Fibroblast of lung (primary cell): ENCODE data around the gene SEC14L1. TPM values are rescaled to one million over a fixed set of nuclear protein-coding genes. Genes with fewer than 3 reads are reported as not detected.
"Not testable (repeated sequence)": the region's sequence is repeated elsewhere in the genome, so short reads cannot be mapped to it uniquely, and the experiment has no call there.

ENCODE experiments used
- DNase-seq, 2 donors: peaks; one replicate each; pipeline versions ENCODE4 v3.0.0 to v3.0.0-alpha.2; 2010; ENCODE audit warnings: low read depth in 2 of 2
- H2AFZ ChIP-seq: 2 replicates; pipeline ENCODE4 v1.5.1; 2012; ENCODE audit warnings: low read length, control low read depth, inconsistent platforms
- H3K27ac ChIP-seq: 2 replicates; pipeline ENCODE4 v1.5.1; 2011; ENCODE audit warnings: low read length, control low read depth; ENCODE audit not compliant: insufficient read depth
- H3K27me3 ChIP-seq: 2 replicates; pipeline ENCODE4 v1.5.1; 2011; ENCODE audit warnings: mild to moderate bottlenecking, low read length; ENCODE audit not compliant: control insufficient read depth, insufficient read depth
- H3K36me3 ChIP-seq: 2 replicates; pipeline ENCODE4 v1.5.1; 2011; ENCODE audit warnings: low read length; ENCODE audit not compliant: control insufficient read depth, insufficient read depth
- H3K4me1 ChIP-seq: 2 replicates; pipeline ENCODE4 v1.5.1; 2011; ENCODE audit warnings: low read length; ENCODE audit not compliant: control insufficient read depth, insufficient read depth; ENCODE audit errors: extremely low read depth
- H3K4me2 ChIP-seq: 2 replicates; pipeline ENCODE4 v1.5.1; 2011; ENCODE audit warnings: low read length, control low read depth; ENCODE audit not compliant: insufficient read depth; ENCODE audit errors: extremely low read depth
- H3K4me3 ChIP-seq, 4 experiments: fragments of 200-600 bp in 1 of 4; sonication (generic) in 1 of 4; replicated peaks in 1 of 4; 2 replicates each; pipeline ENCODE4 v1.5.1; 2011 to 2016; ENCODE audit warnings: low read length in 4 of 4, low read depth in 3 of 4, mild to moderate bottlenecking in 3 of 4, control low read depth in 2 of 4, inconsistent platforms in 1 of 4, mixed read lengths in 1 of 4; ENCODE audit not compliant: insufficient read depth in 1 of 4; ENCODE audit errors: control extremely low read depth in 1 of 4
- H3K79me2 ChIP-seq: 2 replicates; pipeline ENCODE4 v1.5.1; 2012; ENCODE audit warnings: mild to moderate bottlenecking, low read length, inconsistent platforms; ENCODE audit not compliant: control insufficient read depth, insufficient read depth
- H3K9ac ChIP-seq: 2 replicates; pipeline ENCODE4 v1.5.1; 2011; ENCODE audit warnings: mild to moderate bottlenecking, low read length, control low read depth; ENCODE audit not compliant: insufficient read depth
- H3K9me3 ChIP-seq: 2 replicates; pipeline ENCODE4 v1.5.1; 2012; ENCODE audit warnings: low read depth, low read length; ENCODE audit not compliant: control insufficient read depth, insufficient read depth
- H4K20me1 ChIP-seq: 2 replicates; pipeline ENCODE4 v1.5.1; 2011; ENCODE audit warnings: low read length; ENCODE audit not compliant: control insufficient read depth, insufficient read depth; ENCODE audit errors: extremely low read depth
- EZH2 ChIP-seq: IDR thresholded peaks from 2 replicates; pipeline ENCODE4 v1.5.1; 2012; ENCODE audit warnings: low read length, control low read depth, mild to moderate bottlenecking; ENCODE audit errors: missing control alignments
- polyA plus RNA-seq, 2 donors: library from polyadenylated mRNA; depleted of rRNA in 1 of 2; stranded (reverse) in 1 of 2; unstranded in 1 of 2; fragments of >200 nt; gene quantifications; 2 replicates each; pipeline ENCODE4 v1.2.1, GENCODE V29; 2011 to 2012; ENCODE audit warnings: missing spikeins in 1 of 2
- total RNA-seq: library from RNA; depleted of rRNA; stranded (reverse); fragments of >200 nt; gene quantifications from 2 replicates; pipeline ENCODE4 v1.2.1, GENCODE V29; 2014
- TF ChIP-seq, protein P1 (sequence below), 2 donors: IDR thresholded peaks in 1 of 2; conservative IDR thresholded peaks in 1 of 2; 1 replicate in 1 of 2; 2 replicates in 1 of 2; pipeline ENCODE4 v1.5.1; 2011 to 2012; ENCODE audit warnings: low read length in 2 of 2, control low read depth in 1 of 2, inconsistent platforms in 1 of 2, low read depth in 1 of 2, mild to moderate bottlenecking in 1 of 2

Gene SEC14L1
- total and polyA plus RNA-seq, 2 donors (not counting 1 experiment from before 2014, with no cell fraction given), result 21.1 to 32.9 TPM

DNA sequence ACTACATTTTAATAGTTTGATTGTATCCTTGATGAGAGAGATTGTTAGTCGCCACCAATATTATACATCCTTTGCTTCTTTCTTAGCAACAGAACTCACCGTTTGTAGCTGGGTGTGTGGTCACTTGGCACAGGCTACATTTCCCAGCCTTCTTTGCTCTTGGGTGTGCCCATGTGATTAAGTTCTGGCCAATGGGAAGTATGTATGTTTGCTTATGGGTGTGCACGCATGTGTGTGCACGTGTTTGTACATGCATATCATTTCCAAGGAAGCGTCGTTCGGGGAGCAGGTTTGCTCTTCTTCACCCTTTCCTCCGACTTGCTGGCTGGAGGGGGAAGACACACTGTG, 4.4 kb upstream of the SEC14L1 start:
- H3K27me3 ChIP-seq, result no peaks in the 10 kb centered on the region
- H2AFZ ChIP-seq, result no peak overlapping the region
- no peaks in the 10 kb centered on the region for H3K36me3 ChIP-seq
- peaks cover 12% of the 10 kb centered on the region for H3K4me1 ChIP-seq
- peaks cover 2% of the 10 kb centered on the region for H3K79me2 ChIP-seq
- no peak overlapping the region for H3K9ac ChIP-seq
- H3K27ac ChIP-seq, result no peak overlapping the region
- no peak for DNase-seq
- TF ChIP-seq EZH2, result no peak
- H3K4me3 ChIP-seq, result no peak overlapping the region
- no peaks in the 10 kb centered on the region for H4K20me1 ChIP-seq
- no peaks in the 10 kb centered on the region for H3K9me3 ChIP-seq
- H3K4me2 ChIP-seq, result no peak overlapping the region

GRCh38 chr17:77137111-77137510, 3.7 kb upstream of the SEC14L1 start:
- no peaks in the 10 kb centered on the region for H3K27me3 ChIP-seq
- H3K4me1 ChIP-seq, result peaks cover 9% of the 10 kb centered on the region
- H2AFZ ChIP-seq, result no peak overlapping the region
- no peak for DNase-seq
- H3K79me2 ChIP-seq, result peaks cover 9% of the 10 kb centered on the region
- H3K9ac ChIP-seq, result no peak overlapping the region
- H4K20me1 ChIP-seq, result no peaks in the 10 kb centered on the region
- H3K4me3 ChIP-seq, result no peak overlapping the region
- no peaks in the 10 kb centered on the region for H3K36me3 ChIP-seq
- no peak overlapping the region for H3K27ac ChIP-seq
- H3K4me2 ChIP-seq, result no peak overlapping the region
- no peaks in the 10 kb centered on the region for H3K9me3 ChIP-seq
- TF ChIP-seq, protein P1, sequence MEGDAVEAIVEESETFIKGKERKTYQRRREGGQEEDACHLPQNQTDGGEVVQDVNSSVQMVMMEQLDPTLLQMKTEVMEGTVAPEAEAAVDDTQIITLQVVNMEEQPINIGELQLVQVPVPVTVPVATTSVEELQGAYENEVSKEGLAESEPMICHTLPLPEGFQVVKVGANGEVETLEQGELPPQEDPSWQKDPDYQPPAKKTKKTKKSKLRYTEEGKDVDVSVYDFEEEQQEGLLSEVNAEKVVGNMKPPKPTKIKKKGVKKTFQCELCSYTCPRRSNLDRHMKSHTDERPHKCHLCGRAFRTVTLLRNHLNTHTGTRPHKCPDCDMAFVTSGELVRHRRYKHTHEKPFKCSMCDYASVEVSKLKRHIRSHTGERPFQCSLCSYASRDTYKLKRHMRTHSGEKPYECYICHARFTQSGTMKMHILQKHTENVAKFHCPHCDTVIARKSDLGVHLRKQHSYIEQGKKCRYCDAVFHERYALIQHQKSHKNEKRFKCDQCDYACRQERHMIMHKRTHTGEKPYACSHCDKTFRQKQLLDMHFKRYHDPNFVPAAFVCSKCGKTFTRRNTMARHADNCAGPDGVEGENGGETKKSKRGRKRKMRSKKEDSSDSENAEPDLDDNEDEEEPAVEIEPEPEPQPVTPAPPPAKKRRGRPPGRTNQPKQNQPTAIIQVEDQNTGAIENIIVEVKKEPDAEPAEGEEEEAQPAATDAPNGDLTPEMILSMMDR (conservative IDR thresholded peaks at IDR 0.05 in 1 of 2, IDR thresholded peaks at IDR 0.05 in 1 of 2; ENCODE audit: low read depth in 1 of 2, low read length in 2 of 2), result no peak
- no peak for TF ChIP-seq EZH2

DNA sequence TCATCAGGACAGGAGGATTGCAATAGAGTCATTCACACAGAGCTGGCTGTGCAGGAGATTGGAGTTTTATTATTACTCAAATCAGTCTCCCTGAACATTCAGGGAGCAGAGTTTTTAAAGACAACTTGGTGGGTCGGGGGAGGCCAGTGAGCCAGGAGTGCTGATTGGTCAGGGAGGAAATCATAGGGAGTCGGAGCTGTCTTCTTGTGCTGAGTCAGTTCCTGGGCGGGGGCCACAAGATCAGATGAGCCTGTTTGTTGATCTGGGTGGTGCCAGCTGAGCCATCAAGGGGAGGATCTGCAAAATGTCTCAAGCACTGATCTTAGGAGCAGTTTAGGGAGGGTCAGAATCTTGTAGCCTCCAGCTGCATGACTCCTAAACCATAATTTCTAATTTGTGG, 2.9 kb upstream of the SEC14L1 start:
- peak; percentile 50 to 64 for DNase-seq
- H3K4me2 ChIP-seq, H3K4me3 ChIP-seq, H3K9me3 ChIP-seq, H3K4me1 ChIP-seq, H3K9ac ChIP-seq, H3K27ac ChIP-seq, H3K27me3 ChIP-seq, H2AFZ ChIP-seq, H3K36me3 ChIP-seq, H4K20me1 ChIP-seq: not testable (repeated sequence)
- H3K79me2 ChIP-seq, result peaks cover 15% of the 10 kb centered on the region

DNA sequence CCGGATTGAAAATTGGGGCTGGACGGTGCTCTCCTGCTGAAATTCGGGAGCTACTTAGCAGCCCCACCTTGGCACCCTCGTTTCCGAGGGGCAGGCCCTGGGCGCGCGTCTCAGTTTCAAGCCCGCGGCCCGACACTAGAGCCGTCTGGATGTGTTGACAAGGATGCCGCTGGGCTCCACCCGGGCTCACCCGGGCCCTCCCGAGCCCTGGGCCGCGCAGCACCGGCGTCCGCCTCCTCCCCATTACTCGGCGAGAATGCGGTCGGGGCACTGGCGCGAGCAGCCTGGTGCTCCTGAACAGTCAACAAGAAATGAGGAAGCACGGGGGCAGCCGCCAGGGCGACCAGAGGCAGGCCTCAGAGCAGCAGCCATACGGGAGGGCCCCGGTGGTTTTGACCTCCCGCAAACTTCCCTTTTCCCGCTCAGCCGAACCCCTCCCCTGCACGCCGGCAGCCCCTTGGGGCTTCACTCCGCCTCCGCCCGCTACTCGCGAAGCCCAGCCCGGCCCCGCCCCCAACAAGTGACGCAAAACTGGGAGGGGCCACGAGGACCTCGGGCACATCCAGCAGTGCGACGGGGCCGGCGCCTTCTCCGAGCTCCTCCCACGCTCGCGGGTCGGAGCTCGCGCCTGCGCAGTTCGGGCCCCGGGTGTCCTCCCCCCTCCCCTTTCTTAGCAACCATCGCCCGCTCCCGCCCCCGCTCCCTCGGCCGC, 447 bp upstream of the SEC14L1 start:
- peak; percentile 96 to 98 for DNase-seq
- Histone ChIP-seq H3K27me3 (no peaks in the 10 kb centered on the region), H3K9me3 (no peaks in the 10 kb centered on the region), H3K4me3 (peak overlapping the region; percentile 43 to 59 (median 48)), H4K20me1 (no peaks in the 10 kb centered on the region), H3K4me2 (peak overlapping the region; percentile 93), H3K27ac (peak overlapping the region; percentile 95), H2AFZ (peak overlapping the region; percentile 66), H3K79me2 (peaks cover 19% of the 10 kb centered on the region), H3K4me1 (peaks cover 8% of the 10 kb centered on the region), H3K36me3 (no peaks in the 10 kb centered on the region), H3K9ac (peak overlapping the region; percentile 81)
- TF ChIP-seq, protein P1 (conservative IDR thresholded peaks at IDR 0.05 in 1 of 2, IDR thresholded peaks at IDR 0.05 in 1 of 2; ENCODE audit: low read depth in 1 of 2, low read length in 2 of 2), result no peak
- no peak for TF ChIP-seq EZH2
